Lower leg skin (tissue), 3 donors: ENCODE data around the gene GALNT2.

Experiments used
- POLR2A ChIP-seq, 2 donors: fragments of 450-650 bp; IDR thresholded peaks; one replicate each; pipeline ENCODE4 v1.6.1; 2016 to 2017; ENCODE audit warnings: antibody characterized with exemption in 2 of 2, mild to moderate bottlenecking in 1 of 2, moderate library complexity in 1 of 2
- TF ChIP-seq, protein P1 (sequence below), 3 donors: fragments of 450-650 bp; IDR thresholded peaks; one replicate each; pipeline ENCODE4 v1.5.1; 2016; ENCODE audit warnings: antibody characterized with exemption in 3 of 3, mild to moderate bottlenecking in 3 of 3, moderate library complexity in 2 of 3

DNA sequence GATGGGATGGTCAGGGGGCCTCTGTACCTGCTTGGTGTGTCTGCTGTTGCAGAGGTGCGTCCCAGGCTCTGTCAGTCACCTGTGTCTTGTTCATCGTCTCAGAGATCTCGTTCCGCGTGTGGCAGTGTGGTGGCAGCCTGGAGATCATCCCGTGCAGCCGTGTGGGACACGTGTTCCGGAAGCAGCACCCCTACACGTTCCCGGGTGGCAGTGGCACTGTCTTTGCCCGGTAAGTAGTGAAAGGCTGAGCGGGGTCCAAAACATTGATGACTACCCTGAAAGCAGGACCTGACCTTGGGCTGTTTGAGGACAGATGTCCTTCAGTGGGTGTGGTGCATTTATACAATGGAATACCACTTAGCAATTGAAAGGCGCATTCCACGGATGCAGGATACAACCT, 188.1 kb downstream of the GALNT2 start:
- TF ChIP-seq, protein P1, sequence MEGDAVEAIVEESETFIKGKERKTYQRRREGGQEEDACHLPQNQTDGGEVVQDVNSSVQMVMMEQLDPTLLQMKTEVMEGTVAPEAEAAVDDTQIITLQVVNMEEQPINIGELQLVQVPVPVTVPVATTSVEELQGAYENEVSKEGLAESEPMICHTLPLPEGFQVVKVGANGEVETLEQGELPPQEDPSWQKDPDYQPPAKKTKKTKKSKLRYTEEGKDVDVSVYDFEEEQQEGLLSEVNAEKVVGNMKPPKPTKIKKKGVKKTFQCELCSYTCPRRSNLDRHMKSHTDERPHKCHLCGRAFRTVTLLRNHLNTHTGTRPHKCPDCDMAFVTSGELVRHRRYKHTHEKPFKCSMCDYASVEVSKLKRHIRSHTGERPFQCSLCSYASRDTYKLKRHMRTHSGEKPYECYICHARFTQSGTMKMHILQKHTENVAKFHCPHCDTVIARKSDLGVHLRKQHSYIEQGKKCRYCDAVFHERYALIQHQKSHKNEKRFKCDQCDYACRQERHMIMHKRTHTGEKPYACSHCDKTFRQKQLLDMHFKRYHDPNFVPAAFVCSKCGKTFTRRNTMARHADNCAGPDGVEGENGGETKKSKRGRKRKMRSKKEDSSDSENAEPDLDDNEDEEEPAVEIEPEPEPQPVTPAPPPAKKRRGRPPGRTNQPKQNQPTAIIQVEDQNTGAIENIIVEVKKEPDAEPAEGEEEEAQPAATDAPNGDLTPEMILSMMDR (IDR thresholded peaks at IDR 0.05) = no peak
- no peak for TF ChIP-seq POLR2A (IDR thresholded peaks at IDR 0.05)
